ENCODE measurements around the gene HELZ. TPM values are rescaled to one million over a fixed set of nuclear protein-coding genes. Genes with fewer than 3 reads are reported as not detected.

Gene HELZ
- total RNA-seq, 1 experiment from 2014 or later = 40.5 TPM

- peak overlapping the region; percentile 69 for H3K27ac ChIP-seq (ENCODE audit: low read depth, low read length)
- H2AFZ ChIP-seq (ENCODE audit: low read depth, low read length, poor library complexity, severe bottlenecking) = peak overlapping the region; percentile 20
- H3K4me1 ChIP-seq (ENCODE audit: control insufficient read depth in 1 of 2, insufficient read depth in 2 of 2, low read length in 2 of 2) = peaks cover 17 to 29% of the 10 kb centered on the region in 2 experiments
- H3K9ac ChIP-seq (ENCODE audit: low read length) = peak overlapping the region; percentile 70
- POLR2A ChIA-PET = no interaction called here
- peak overlapping the region; percentile 89 for H3K4me2 ChIP-seq (ENCODE audit: low read length)
- no peaks in the 10 kb centered on the region for H4K20me1 ChIP-seq (ENCODE audit: insufficient read depth)
- TSS peak; percentile 34 for BruUV-seq (replicated peaks)
- no peaks in the 10 kb centered on the region for H3K9me3 ChIP-seq (ENCODE audit: control insufficient read depth in 1 of 2, insufficient read depth in 1 of 2, low read depth in 1 of 2, low read length in 2 of 2)
- peak; percentile 86 for ATAC-seq
- no peaks in the 10 kb centered on the region; a peak in 1 of 4 replicates for H3K36me3 ChIP-seq (ENCODE audit: control insufficient read depth in 1 of 2, insufficient read depth in 2 of 2, low read length in 2 of 2)
- no peaks in the 10 kb centered on the region for H3K9me2 ChIP-seq (ENCODE audit: insufficient read depth)
- peak; percentile 91 for DNase-seq (ENCODE audit: low read depth, low spot score)
- no peaks in the 10 kb centered on the region for H3K27me3 ChIP-seq (ENCODE audit: insufficient read depth, low read length)
- H3K4me3 ChIP-seq (replicated peaks in 1 of 2; ENCODE audit: low read depth in 1 of 2, low read length in 2 of 2) = peak overlapping the region; percentile 76 to 82
- CTCF ChIA-PET = no interaction called here
- TF ChIP-seq POLR2AphosphoS5 (IDR thresholded peaks at IDR 0.05; ENCODE audit: low read depth, low read length) = peak; percentile 76
- TF ChIP-seq CBX3 (IDR thresholded peaks at IDR 0.05; ENCODE audit: low read depth) = peak; percentile 100
- peak in 2 of 3 experiments; percentile 6 to 7; a peak in 1 of 6 replicates for TF ChIP-seq CTCF (IDR thresholded peaks at IDR 0.05 in 2 of 3, conservative IDR thresholded peaks at IDR 0.05 in 1 of 3; ENCODE audit: borderline replicate concordance in 1 of 3, insufficient read depth in 1 of 3, low read depth in 2 of 3, low read length in 2 of 3)
- TF ChIP-seq JUND (IDR thresholded peaks at IDR 0.05) = peak; percentile 92
- peak; percentile 99 for TF ChIP-seq MAX (IDR thresholded peaks at IDR 0.05)
- peak; percentile 92 for TF ChIP-seq FOSL1 (IDR thresholded peaks at IDR 0.05; ENCODE audit: low read depth)
- TF ChIP-seq REST (IDR thresholded peaks at IDR 0.05; ENCODE audit: low read depth) = no peak
- peak; percentile 76; the same call in 1 of the 2 replicates for TF ChIP-seq SP1 (IDR thresholded peaks at IDR 0.05; ENCODE audit: low read depth)
- peak; percentile 44 for TF ChIP-seq ZBTB33 (IDR thresholded peaks at IDR 0.05; ENCODE audit: extremely low read depth, insufficient replicate concordance, low read length)
- TF ChIP-seq ZFX (IDR thresholded peaks at IDR 0.05) = no peak
- TF ChIP-seq CEBPB (IDR thresholded peaks at IDR 0.05; ENCODE audit: low read depth) = no peak
- no peak for TF ChIP-seq POLR2A (IDR thresholded peaks at IDR 0.05; ENCODE audit: borderline replicate concordance, extremely low read depth, insufficient read depth, insufficient read length)
- intact Hi-C loops (cut with micrococcal nuclease) = no loop called here
- RAD21 ChIA-PET (ENCODE audit: low non-redundant PET in 1 of 2, low total read pairs in 2 of 2, uncharacterized antibody in 2 of 2, unreplicated experiment in 2 of 2) = no interaction called here
- peaks cover 25% of the 10 kb centered on the region for H3K79me2 ChIP-seq (ENCODE audit: insufficient read depth, low read length)
Measured at GRCh38 chr17:67246653-67247415, 1.8 kb upstream of the HELZ start.
